Neural progenitor cell (in vitro differentiated cells): ENCODE measurements around the gene RPA4. TPM values are rescaled to one million over a fixed set of nuclear protein-coding genes. Genes with fewer than 3 reads are reported as not detected.

Experiments used
- DNase-seq: peaks from one replicate; pipeline ENCODE4 v3.0.0-alpha.2; 2016; ENCODE audit warnings: low spot score
- H2AFZ ChIP-seq: fragments of 200-600 bp; sonication (generic); replicated peaks from 2 replicates; pipeline ENCODE4 v1.6.1; 2016; ENCODE audit warnings: antibody characterized with exemption
- H3F3A ChIP-seq: fragments of 200-600 bp; sonication (generic); 2 replicates; pipeline ENCODE4 v1.6.1; 2016; ENCODE audit warnings: antibody characterized with exemption, low read depth
- H3K27ac ChIP-seq: fragments of 200-600 bp; sonication (generic); 2 replicates; pipeline ENCODE4 v1.5.1; 2016; ENCODE audit warnings: mild to moderate bottlenecking
- H3K27me3 ChIP-seq: fragments of 200-600 bp; sonication (generic); 2 replicates; pipeline ENCODE4 v1.6.1; 2016; ENCODE audit warnings: mild to moderate bottlenecking, moderate library complexity
- H3K36me3 ChIP-seq: fragments of 200-600 bp; sonication (generic); 2 replicates; pipeline ENCODE4 v1.5.1; 2016
- H3K4me1 ChIP-seq: fragments of 200-600 bp; sonication (generic); 2 replicates; pipeline ENCODE4 v1.6.1; 2016; ENCODE audit warnings: mixed run types
- H3K4me2 ChIP-seq: fragments of 200-600 bp; sonication (generic); 2 replicates; pipeline ENCODE4 v1.6.1; 2016
- H3K4me3 ChIP-seq: fragments of 200-600 bp; sonication (generic); 2 replicates; pipeline ENCODE4 v1.5.1; 2016
- H3K79me2 ChIP-seq: fragments of 200-600 bp; sonication (generic); 2 replicates; pipeline ENCODE4 v1.6.1; 2016; ENCODE audit warnings: low read depth
- H3K9ac ChIP-seq: fragments of 200-600 bp; sonication (generic); 2 replicates; pipeline ENCODE4 v1.6.1; 2016
- H3K9me3 ChIP-seq: fragments of 200-600 bp; sonication (generic); 2 replicates; pipeline ENCODE4 v1.5.1; 2016; ENCODE audit warnings: low read depth
- H4K20me1 ChIP-seq: fragments of 200-600 bp; sonication (generic); 2 replicates; pipeline ENCODE4 v1.6.1; 2016; ENCODE audit warnings: low read depth
- H3K27ac Mint-ChIP-seq: 3 replicates; pipeline ENCODE4 v1.8.0; 2021; ENCODE audit warnings: mixed read lengths
- H3K27me3 Mint-ChIP-seq: 2 replicates; pipeline ENCODE4 v1.8.0; 2022; ENCODE audit warnings: low read depth, mild to moderate bottlenecking, inconsistent platforms, moderate library complexity, mixed read lengths; ENCODE audit not compliant: insufficient read depth
- H3K36me3 Mint-ChIP-seq: 3 replicates; pipeline ENCODE4 v1.8.0; 2021; ENCODE audit warnings: mixed read lengths
- H3K4me1 Mint-ChIP-seq: 3 replicates; pipeline ENCODE4 v1.8.0; 2021; ENCODE audit warnings: mixed read lengths
- H3K4me3 Mint-ChIP-seq: 3 replicates; pipeline ENCODE4 v1.8.0; 2021; ENCODE audit warnings: mild to moderate bottlenecking, moderate library complexity, mixed read lengths
- H3K9me3 Mint-ChIP-seq: 3 replicates; pipeline ENCODE4 v1.8.0; 2020; ENCODE audit warnings: mixed read lengths
- EZH2 ChIP-seq: fragments of 200-600 bp; sonication (generic); IDR thresholded peaks from 2 replicates; pipeline ENCODE4 v1.6.1; 2017; ENCODE audit warnings: antibody characterized with exemption, mild to moderate bottlenecking, moderate library complexity
- EZH2phosphoT487 ChIP-seq: fragments of 200-600 bp; sonication (generic); IDR thresholded peaks from 2 replicates; pipeline ENCODE4 v1.6.1; 2017; ENCODE audit warnings: antibody characterized with exemption
- total RNA-seq: library from RNA; depleted of rRNA; stranded (reverse); fragments of >200 nt; gene quantifications from 2 replicates; pipeline ENCODE4 v1.2.3, GENCODE V29; 2015; ENCODE audit warnings: low replicate concordance
- TF ChIP-seq, protein P1 (sequence below): fragments of 200-600 bp; sonication (generic); IDR thresholded peaks from 2 replicates; pipeline ENCODE4 v1.5.1; 2017; ENCODE audit warnings: antibody characterized with exemption, mild to moderate bottlenecking

The RPA4 gene
- total RNA-seq, 1 donor from 2014 or later = 0.34 TPM

DNA sequence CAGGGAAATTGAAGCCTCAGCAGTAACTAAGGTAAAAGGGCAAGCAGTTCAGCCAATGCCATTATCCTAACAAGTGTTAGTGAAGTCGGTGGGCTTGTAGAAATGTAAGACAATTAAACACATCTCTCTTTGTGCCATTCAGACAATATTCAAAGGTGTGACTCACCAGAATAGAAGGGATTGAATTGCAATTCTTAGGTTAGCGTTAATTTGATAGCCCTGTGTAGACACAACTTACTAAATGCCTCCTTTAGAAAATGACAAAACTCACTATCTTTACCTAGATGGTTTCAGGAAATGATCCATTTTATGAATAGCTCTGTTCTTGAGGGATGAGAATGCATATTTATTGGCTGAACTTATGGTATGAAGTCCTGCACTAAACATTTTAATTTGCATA is 35.2 kb downstream of the RPA4 start:
- no peaks in the 10 kb centered on the region for H3K27me3 ChIP-seq
- no peak overlapping the region for H3K27ac Mint-ChIP-seq
- H3K4me1 Mint-ChIP-seq = no peaks in the 10 kb centered on the region
- H3K9ac ChIP-seq = no peak overlapping the region
- peaks cover 9% of the 10 kb centered on the region for H3K4me1 ChIP-seq
- H3K9me3 Mint-ChIP-seq = no peaks in the 10 kb centered on the region
- no peaks in the 10 kb centered on the region for H4K20me1 ChIP-seq
- no peaks in the 10 kb centered on the region for H3K9me3 ChIP-seq
- H3K36me3 Mint-ChIP-seq = no peaks in the 10 kb centered on the region
- H3K4me2 ChIP-seq = no peak overlapping the region
- H3K79me2 ChIP-seq = no peaks in the 10 kb centered on the region
- no peak overlapping the region for H3K4me3 Mint-ChIP-seq
- no peak overlapping the region for H2AFZ ChIP-seq
- no peaks in the 10 kb centered on the region for H3F3A ChIP-seq
- no peaks in the 10 kb centered on the region for H3K36me3 ChIP-seq
- TF ChIP-seq, protein P1, sequence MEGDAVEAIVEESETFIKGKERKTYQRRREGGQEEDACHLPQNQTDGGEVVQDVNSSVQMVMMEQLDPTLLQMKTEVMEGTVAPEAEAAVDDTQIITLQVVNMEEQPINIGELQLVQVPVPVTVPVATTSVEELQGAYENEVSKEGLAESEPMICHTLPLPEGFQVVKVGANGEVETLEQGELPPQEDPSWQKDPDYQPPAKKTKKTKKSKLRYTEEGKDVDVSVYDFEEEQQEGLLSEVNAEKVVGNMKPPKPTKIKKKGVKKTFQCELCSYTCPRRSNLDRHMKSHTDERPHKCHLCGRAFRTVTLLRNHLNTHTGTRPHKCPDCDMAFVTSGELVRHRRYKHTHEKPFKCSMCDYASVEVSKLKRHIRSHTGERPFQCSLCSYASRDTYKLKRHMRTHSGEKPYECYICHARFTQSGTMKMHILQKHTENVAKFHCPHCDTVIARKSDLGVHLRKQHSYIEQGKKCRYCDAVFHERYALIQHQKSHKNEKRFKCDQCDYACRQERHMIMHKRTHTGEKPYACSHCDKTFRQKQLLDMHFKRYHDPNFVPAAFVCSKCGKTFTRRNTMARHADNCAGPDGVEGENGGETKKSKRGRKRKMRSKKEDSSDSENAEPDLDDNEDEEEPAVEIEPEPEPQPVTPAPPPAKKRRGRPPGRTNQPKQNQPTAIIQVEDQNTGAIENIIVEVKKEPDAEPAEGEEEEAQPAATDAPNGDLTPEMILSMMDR = no peak
- TF ChIP-seq EZH2 = no peak
- no peak for TF ChIP-seq EZH2phosphoT487
- no peak for DNase-seq
- no peak overlapping the region for H3K27ac ChIP-seq
- H3K27me3 Mint-ChIP-seq = no peaks in the 10 kb centered on the region
- no peak overlapping the region for H3K4me3 ChIP-seq

DNA sequence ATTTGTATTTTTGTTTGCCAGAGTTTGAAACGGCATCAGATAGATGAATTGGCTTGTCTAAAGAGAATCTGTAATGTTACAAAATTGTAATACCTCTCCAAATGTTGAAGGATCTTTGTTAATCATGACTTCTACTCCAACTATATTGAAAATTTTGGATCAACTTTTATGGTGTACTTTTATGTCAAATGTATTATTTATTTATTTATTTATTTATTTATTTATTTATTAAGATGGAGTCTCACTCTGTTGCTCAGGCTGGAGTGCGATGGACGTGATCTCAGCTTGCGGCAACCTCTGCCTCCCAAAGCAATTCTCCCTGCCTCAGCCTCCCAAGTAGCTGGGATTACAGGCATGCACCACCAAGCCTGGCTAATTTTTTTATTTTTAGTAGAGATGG is 36.0 kb downstream of the RPA4 start:
- no peaks in the 10 kb centered on the region for H4K20me1 ChIP-seq
- Mint-ChIP-seq H3K27ac (no peak overlapping the region), H3K9me3 (no peaks in the 10 kb centered on the region), H3K36me3 (no peaks in the 10 kb centered on the region), H3K4me1 (no peaks in the 10 kb centered on the region), H3K27me3 (no peaks in the 10 kb centered on the region), H3K4me3 (no peak overlapping the region)
- H3K36me3 ChIP-seq = no peaks in the 10 kb centered on the region
- no peaks in the 10 kb centered on the region for H3F3A ChIP-seq
- no peak overlapping the region for H3K27ac ChIP-seq
- H2AFZ ChIP-seq = no peak overlapping the region
- H3K4me3 ChIP-seq = no peak overlapping the region
- H3K79me2 ChIP-seq = no peaks in the 10 kb centered on the region
- H3K9ac ChIP-seq = no peak overlapping the region
- no peaks in the 10 kb centered on the region for H3K27me3 ChIP-seq
- TF ChIP-seq EZH2 = no peak
- TF ChIP-seq, protein P1 = no peak
- no peak for TF ChIP-seq EZH2phosphoT487
- peaks cover 9% of the 10 kb centered on the region for H3K4me1 ChIP-seq
- H3K9me3 ChIP-seq = no peaks in the 10 kb centered on the region
- no peak overlapping the region for H3K4me2 ChIP-seq
- DNase-seq = no peak

DNA sequence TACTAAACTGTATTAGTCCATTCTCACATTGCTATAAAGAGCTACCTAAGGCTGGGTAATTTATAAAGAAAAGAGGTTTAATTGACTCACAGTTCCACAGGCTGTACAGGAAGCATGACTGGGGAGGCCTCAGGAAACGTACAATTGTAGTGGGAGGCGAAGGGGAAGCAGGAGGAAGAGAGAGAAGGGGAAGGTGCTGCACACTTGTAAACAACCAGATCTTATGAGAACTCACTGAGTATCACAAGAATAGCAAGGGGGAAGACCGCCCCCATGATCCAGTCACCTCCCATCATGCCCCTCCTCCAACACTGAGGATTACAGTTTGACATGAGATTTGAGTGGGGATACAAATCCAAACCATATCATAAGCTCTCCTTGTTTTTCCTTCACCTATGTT is 40.9 kb downstream of the RPA4 start:
- Histone ChIP-seq H4K20me1 (no peaks in the 10 kb centered on the region), H3K27me3 (no peaks in the 10 kb centered on the region), H3K79me2 (no peaks in the 10 kb centered on the region), H3K4me2 (no peak overlapping the region), H2AFZ (no peak overlapping the region), H3F3A (no peaks in the 10 kb centered on the region), H3K36me3 (no peaks in the 10 kb centered on the region), H3K27ac (no peak overlapping the region), H3K4me1 (peaks cover 9% of the 10 kb centered on the region), H3K4me3 (no peak overlapping the region), H3K9ac (no peak overlapping the region), H3K9me3 (no peaks in the 10 kb centered on the region)
- Mint-ChIP-seq H3K36me3 (no peaks in the 10 kb centered on the region), H3K27ac (no peak overlapping the region), H3K9me3 (no peaks in the 10 kb centered on the region), H3K4me1 (peaks cover 3% of the 10 kb centered on the region), H3K4me3 (no peak overlapping the region), H3K27me3 (no peaks in the 10 kb centered on the region)
- DNase-seq = no peak
- TF ChIP-seq EZH2phosphoT487 (no peak), EZH2 (no peak)

DNA sequence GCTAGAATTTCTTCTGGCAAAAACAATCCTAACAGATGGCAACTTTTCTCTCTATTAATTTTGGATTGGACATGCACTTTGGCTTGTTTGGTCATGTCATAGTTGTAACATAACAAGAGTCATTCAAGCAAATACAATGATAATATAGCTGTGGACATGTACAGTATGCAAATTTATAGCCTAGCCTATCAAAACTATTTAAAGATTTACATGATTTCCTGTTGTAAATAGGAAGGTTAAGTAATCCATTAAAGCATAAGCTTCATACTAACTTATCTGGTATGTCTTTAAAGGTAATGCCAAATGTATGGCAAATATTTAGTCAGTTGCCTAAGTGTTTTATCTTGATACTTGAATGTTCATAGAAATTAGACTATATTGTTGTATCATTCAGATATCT is 45.3 kb downstream of the RPA4 start:
- Mint-ChIP-seq H3K27ac (no peak overlapping the region), H3K36me3 (no peaks in the 10 kb centered on the region)
- H2AFZ ChIP-seq = no peak overlapping the region

More for the DNA sequence above, 45.3 kb downstream of the RPA4 start:
- Histone ChIP-seq H3K36me3 (no peaks in the 10 kb centered on the region), H4K20me1 (no peaks in the 10 kb centered on the region), H3K27me3 (no peaks in the 10 kb centered on the region), H3K4me2 (no peak overlapping the region), H3K9ac (no peak overlapping the region), H3K79me2 (no peaks in the 10 kb centered on the region), H3K4me3 (no peak overlapping the region), H3K4me1 (no peaks in the 10 kb centered on the region), H3K27ac (no peak overlapping the region), H3K9me3 (no peaks in the 10 kb centered on the region), H3F3A (no peaks in the 10 kb centered on the region)
- Mint-ChIP-seq H3K9me3 (no peaks in the 10 kb centered on the region), H3K4me1 (peaks cover 3% of the 10 kb centered on the region), H3K4me3 (no peak overlapping the region), H3K27me3 (no peaks in the 10 kb centered on the region)
- TF ChIP-seq EZH2 = no peak
- TF ChIP-seq EZH2phosphoT487 = no peak
- TF ChIP-seq, protein P1 = no peak
- DNase-seq = no peak

Other genes with a start within 250 kb of the RPA4 start
- gene DIAPH2, start 199.1 kb upstream of the RPA4 start, total RNA-seq = 16.7 and 24.0 TPM in 2 replicates